GM23248 (cell line): ENCODE measurements around the gene NR4A3.

Source experiments
- EZH2 ChIP-seq: fragments of 200-600 bp; sonication (generic); IDR thresholded peaks from 2 replicates; pipeline ENCODE4 v1.6.1; 2018; ENCODE audit warnings: antibody characterized with exemption, mild to moderate bottlenecking; ENCODE audit not compliant: insufficient read depth, poor library complexity, severe bottlenecking
- EZH2phosphoT487 ChIP-seq: fragments of 200-600 bp; sonication (generic); IDR thresholded peaks from 2 replicates; pipeline ENCODE4 v1.6.1; 2018; ENCODE audit warnings: antibody characterized with exemption, moderate library complexity, mild to moderate bottlenecking, low read depth; ENCODE audit not compliant: insufficient read depth

DNA sequence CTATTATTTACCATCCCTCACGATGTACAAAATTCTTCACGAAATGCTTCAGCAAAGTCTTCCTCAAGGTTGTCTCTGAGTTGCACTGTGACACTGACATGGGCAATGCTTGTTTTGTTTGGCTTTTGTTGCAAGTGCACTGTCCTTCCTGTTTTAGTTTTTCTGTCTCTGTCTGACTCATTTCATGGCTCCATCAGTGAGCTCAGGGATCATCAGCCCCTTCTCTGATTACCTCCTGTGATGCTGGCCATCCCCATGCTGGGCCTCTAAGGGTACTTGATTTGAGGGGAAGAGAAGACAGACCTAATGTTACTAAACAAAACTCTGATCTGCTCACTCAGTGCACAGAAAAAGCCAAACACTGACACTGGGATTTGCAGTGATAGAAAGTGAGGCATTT lies 47.2 kb downstream of the NR4A3 start:
- TF ChIP-seq EZH2phosphoT487 (no peak), EZH2 (no peak)
